Stimulated activated CD8-positive, alpha-beta memory T cell treated with anti-CD3 and anti-CD28 coated beads, Interleukin-15, amount 100 ng/mL, for 4 hours (primary cell): ENCODE measurements around the gene KRT6B.
"Not testable (repeated sequence)": the region's sequence is repeated elsewhere in the genome, so short reads cannot be mapped to it uniquely, and the experiment has no call there.

ENCODE experiments used
- DNase-seq, 2 donors: peaks; one replicate each; pipeline ENCODE4 v3.0.0-alpha.2; 2020; ENCODE audit warnings: low read depth in 2 of 2

KRT6B gene

DNA sequence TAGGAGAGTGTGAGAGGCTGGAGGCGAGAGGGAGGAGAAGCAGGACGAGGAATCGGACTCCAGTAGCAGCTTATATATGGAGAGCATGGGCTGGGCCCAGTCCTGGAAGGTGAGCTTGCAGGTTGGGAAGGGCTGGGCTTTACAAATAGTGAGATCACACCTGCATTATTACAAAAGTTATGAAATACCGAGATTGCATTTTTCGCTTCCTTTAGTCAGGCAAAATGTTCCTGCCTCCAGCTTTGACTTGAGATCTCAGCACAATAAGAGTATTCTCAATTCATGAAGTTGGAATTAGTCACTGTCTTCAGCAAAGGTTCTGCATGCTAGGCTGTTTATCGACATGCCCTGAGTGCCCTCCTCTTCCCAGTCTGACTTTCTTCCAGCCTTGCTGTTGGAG is at the start of gene KRT6B:
TSS of gene KRT6B (minus strand) at position 46 of the 400 bp plus-strand sequence. CDS start 68 bp downstream, outside the sequence.
- DNase-seq, result no peak

DNA sequence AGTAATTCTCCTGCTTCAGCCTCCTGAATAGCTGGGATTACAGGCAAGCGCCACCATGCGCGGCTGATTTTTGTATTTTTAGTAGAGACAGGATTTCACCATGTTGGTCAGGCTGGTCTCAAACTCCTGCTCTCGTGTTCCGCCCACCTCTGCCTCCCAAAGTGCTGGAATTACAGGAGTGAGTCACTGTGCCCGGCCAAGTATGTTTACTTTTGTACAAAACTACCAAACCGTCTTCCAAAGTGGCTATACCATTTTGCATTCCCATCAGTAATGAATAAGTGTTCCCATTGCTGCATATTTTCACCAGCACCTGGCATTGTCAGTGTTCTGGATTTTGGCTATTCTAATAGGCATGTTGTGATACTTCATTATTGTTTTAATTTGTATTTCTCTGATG is 49.5 kb upstream of the KRT6B start:
- no peak for DNase-seq

DNA sequence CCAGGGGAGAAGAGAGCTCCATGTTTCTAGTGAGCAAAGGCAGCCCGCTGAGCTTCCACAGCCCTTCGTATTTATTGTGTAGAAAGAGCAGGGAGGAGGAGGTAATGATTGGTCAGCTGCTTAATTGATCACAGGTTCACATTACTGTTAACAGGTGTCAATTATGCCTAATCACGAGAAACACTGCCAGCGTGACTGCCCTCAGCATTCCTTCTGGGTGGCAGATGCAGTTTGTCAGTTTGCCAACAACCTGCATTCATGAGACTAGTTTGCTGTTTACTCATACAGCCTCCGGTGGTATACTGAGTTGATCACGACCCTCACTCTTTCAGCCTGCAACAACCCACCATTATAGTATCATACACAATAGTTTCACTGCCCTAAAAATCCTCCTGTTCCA is 48.6 kb upstream of the KRT6B start:
- not testable (repeated sequence) for DNase-seq

DNA sequence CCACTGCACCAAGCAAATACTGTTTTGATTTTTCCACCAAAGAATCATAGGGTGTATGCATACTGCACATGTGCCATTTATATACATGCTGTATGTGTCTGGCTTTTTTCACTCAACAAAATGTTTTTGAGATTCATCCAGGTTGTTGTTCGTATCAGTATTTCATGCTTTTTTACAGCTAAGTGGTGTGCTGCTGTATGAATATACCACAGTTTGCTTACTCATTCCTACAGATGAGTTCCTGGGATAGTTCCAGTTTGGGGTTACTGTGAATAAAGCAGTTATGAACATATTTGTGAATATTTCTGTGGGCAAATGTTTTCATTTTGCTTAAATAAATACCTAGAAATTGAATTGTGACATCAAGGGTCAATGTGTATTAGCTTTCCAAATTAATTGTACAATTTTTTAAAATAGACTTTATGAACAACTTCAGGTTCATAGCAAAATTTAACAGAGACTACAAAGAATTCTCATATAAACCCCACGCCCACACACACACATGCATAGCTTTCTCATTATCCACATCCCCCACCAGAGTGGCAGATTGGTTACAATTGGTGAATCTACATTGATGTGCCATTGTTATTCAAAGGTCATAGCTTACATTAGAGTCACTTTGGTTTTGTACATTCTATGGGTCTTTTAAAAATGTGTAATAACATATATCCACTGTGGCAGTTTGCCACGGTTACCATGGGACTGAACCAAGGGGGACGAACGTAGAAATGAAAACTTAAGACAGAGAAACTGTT is 48.0 kb upstream of the KRT6B start:
- no peak for DNase-seq

DNA sequence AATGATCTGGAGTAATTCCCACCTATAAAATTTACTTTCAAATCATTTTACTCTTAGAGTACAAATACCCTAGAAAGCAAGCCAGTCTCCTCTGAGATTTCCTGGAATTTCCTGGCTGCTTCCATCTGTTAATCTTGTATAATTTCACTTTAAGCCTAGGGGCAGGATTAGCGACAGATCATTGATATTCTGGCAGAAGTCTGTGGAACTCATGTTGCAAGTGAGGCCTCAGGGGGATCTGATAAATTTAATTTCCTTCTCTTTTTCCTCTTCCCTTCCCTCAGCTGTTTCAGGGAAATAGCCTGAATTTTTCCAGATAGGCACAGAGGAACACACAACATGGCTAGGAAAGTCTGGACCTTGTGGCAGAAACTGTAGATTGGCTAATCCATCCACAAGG is 47.0 kb upstream of the KRT6B start:
- DNase-seq, result no peak

DNA sequence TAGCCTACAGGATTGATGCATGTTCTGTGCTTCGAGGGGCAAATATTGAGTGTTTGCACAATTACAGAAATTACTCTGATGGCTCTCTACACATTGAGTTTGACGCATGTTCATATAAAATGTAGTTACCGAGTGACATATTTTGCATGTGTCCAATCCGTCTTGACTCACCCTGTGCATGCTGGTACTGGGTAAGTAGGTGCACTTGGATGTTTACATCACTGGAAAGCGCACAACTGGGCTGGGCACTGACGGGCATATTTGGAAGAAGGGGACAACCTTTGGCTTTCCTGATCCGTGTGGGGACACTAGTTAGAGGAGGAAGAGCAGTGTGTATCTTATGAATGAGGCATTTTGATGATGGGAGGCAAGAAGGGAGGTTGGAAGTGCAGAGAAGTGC is 46.0 kb upstream of the KRT6B start:
- no peak for DNase-seq

DNA sequence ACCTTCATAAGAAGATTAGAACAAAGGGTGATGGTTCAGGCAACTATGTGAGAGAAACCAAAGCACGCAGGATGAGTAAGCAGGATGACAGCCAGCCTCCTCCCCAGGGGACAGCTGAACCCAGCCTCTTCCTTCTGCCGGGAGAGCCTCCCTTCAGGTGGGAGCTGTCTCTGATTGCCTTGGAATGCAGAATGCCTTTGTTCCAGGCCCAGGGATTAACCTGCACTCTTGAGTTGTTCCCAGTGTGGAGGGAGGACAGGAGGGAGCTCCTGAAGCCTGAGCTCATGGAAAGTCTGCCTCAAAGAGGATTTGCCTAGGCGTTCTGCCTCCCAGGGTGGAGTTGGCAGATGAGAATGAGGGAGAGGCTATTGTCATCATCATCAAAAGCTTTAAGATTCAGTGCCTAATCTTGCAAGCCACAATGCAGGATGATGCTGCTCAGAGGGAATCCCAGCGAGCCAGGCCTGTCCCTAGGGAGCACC is 44.7 kb upstream of the KRT6B start:
- DNase-seq, result no peak

DNA sequence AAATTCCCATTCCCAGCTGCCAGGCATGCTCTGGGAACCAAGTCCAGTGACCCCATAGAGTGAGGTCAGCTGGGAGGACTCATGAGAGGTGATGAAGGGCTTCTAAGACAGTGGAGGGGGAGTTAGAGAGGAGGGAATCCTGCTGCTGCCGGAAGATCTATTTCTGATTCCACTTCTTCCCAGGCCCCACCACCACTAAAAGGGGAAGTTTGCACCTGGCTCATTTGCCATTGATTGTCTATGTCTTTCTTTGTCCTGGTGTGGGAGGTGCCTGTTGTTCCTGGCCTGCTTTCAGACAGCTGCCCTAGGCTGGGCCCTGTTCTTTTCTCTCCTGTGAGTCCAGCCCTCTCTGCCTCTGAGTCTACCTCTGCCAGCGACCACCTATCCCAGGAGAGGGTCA is 44.1 kb upstream of the KRT6B start:
- DNase-seq, result no peak

DNA sequence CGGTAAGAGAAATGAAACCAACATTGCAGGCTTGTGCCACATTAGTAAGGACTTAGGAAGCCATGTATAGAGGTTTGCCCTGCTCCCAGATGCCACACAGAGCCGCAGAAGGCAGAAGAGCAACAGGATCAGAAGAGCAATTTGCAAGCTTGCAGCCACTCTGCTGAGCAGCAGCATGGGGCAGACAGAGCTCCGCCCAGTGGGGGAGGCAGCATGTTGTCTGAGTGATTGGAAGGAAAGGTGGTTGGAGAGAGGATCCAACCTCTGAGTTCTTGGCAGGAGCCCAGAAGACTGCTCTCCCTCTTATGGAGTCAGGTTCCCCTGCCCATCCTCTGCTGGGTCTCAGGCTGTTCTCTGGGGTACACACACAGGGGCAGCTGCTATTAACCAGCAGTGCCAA is 43.4 kb upstream of the KRT6B start:
- DNase-seq, result no peak

DNA sequence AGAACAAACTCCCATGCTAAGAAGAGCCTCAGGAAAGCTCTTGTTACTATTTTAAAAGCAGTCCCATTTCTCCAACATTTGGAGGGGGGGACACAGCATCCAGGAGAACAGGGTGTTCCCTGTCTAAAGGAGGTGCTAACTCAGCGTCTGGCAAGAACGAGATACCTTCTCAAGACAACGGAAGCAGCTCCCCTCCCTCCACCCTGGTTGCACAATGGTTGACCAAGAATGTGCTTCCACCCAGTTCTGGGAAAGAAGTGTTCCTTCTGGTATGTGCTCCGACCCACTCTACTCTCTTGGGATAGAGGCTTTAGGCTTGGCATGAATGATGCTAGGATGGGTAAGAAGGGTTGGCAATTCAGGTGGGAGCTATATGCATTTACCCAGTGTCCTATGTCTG is 42.6 kb upstream of the KRT6B start:
- no peak for DNase-seq

DNA sequence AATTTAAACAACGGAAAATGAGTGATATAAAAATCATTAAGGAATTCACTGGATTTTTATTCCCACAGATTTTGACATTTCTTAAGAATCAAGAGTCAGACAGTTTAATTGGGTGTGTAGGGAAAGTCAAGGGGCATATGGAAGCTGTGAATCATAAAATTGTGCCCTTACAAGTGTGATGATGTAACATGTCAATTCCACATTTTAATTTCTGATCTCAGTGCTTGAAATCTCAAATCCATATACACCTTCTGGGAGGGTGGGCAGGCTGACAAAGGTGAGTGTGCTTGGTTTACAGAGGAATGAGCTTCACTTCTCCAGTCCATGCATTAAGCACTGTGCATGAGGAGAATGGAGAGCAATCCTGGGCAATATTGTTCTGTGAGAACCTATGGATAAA is 42.2 kb upstream of the KRT6B start:
- no peak for DNase-seq

DNA sequence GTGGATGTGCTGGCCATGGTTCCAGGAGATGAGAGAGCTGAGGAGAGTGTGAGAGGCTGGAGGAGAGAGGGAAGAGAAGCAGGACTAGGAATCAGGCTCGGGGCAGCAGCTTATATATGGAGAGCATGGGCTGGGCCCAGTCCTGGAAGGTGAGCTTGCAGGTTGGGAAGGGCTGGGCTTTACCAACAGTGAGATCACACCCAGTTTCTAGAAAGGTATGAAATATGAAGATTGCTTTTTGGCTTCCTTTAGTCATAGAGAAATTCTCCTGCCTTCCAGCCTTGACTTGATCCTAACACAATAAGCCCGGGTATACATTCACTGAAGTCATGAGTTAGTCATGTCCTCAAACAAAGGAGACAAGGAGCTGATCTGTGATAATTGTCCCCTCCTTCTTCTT is 41.2 kb upstream of the KRT6B start, which contains the start of gene KRT6A:
TSS of gene KRT6A (minus strand) at position 86 of the 400 bp plus-strand sequence. CDS start at position 17, 69 bp downstream.
- DNase-seq, result no peak

DNA sequence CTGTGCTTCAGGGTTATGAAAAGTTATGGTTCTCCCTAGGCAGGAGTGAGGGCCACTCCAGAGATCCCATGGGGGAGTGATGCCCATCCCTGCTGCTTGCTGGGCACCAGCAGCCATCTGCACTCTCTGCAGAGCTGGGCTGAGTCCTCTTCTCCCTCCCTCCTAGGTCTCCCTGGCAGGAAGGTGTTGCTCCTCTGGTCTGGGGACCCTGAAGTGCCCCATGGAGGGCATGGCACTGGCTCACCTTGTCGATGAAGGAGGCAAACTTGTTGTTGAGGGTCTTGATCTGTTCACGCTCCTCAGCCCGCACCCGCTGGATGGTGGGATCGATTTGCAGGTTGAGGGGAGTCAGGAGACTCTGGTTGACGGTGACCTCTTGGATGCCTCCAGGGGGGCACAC is 40.5 kb upstream of the KRT6B start:
- not testable (repeated sequence) for DNase-seq

DNA sequence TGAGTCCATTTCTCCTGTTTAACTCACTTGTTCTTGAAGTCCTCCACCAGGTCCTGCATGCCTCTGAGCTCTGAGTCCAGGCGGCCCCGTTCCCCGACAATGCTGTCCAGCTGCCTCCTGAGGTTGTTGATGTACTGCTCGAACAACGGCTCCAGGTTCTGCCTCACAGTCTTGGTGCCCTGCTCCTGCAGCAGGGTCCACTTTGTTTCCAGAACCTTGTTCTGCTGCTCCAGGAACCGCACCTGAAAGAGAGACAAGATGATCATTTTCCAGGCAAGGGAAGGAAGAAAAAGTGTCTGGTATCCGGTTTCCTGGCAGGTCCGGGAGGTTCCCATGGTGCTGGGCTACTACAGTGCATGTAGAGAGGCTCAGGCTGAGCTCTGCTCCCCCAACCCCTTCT is 39.5 kb upstream of the KRT6B start:
- DNase-seq, result not testable (repeated sequence)

DNA sequence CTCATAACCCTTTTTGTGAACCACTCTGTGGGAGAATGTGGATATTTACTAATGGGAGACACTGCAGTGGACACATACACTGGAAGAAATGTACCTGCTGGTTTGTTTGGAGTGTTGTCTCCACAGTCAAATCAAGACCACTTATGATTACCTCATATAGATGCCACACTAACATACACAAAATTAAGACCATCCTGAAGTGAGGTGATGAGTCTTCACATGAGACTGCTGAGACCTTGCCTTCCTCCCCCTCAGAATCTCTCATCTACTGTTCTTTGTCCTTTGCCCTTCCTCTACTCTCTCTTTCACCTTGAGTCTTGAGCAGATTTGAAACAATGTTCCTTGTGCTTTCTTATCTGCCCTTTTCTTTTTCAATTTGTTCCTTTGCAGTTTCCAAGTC is 36.8 kb upstream of the KRT6B start:
- no peak for DNase-seq

DNA sequence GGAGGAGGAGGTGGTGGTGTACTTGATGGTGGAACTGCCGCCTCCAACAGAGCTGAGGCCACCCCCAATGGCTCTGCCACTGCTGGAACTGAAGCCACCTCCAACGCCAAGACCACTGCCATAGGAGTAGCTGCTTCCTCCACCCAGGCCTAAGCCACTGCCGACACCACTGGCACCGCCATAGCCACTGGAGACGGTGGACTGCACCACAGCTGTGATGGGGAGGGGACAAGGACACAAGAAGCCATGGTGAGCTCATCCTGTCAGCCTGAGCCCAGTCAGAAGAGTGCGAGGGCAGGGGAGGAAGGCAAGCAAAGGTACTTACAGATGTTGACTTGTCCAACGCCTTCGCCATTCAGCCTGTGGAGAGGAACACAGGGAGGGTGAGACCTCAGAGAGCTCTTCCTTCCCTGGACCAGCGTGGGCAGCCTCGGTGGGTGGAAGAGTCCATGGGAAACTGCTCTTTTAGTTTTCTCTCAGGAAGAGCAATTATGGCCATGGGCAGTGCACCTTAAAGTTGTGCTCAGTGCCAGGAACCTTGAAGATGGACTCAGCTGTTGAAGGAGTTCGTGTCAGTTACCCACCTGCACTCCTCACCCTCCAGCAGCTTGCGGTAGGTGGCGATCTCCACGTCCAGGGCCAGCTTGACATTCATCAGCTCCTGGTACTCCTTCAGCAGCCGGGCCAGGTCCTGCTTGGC is 35.9 kb upstream of the KRT6B start:
- DNase-seq, result not testable (repeated sequence)

DNA sequence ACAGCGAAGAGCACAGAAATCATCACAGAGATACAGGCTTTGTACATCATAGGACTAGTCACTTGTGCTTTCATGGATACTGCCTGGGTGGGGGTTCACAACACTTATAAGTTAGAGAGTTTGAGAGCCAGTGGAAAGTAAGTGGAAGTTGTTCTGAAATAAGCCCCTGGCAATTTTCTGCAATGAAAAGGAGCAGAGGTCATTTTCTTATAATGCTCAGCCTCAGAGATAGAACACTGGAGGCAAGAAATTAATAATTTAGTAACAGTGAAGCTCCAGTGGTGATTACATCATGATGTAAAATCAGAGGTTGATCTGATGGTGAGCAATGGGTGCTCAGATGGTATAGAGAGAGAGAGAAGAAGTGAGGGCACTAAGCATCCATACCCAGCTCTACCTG is 35.3 kb upstream of the KRT6B start:
- DNase-seq, result no peak

DNA sequence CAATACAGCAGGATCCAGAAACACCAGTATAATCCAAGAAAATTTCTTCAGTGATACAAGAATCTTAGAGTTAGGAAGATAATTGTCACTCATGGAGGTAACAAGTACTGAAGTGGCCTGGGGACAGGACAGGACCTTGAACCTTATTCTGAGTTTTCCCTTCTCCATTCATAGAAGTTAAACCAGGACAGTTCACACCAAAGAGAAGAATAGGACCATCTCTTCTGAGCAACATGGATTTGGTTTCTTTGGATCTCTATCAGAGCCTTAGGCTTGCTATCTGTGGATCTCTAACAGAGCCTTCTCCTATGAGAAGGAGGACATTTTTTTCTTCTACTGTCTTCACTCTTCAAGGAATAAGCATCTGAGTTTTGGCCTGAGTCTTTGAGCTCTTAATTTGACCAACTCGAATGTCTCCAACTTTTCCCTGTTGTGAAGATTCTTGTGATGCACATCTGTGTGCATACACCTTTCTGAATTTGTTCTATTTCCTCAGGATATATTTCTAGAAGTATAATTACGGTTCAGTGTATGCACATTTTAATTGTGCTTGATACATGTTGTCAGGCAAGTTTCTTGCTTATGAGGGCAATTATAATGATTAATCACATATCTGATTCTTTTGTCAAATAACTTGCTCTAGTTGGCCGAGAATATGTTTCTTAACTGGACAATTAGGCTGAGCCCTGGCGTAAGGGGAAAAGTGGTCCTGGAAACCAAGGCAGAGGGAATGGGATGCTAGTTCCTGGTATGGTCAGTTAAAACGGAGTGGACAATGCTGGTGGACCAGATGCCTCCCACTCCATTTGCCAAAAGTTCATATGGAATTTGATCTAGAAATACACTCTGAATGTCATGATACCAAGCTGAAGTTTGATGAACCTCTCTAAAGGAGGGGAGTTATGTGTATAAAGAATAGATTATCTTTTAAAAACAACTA is 34.5 kb upstream of the KRT6B start:
- DNase-seq, result no peak

DNA sequence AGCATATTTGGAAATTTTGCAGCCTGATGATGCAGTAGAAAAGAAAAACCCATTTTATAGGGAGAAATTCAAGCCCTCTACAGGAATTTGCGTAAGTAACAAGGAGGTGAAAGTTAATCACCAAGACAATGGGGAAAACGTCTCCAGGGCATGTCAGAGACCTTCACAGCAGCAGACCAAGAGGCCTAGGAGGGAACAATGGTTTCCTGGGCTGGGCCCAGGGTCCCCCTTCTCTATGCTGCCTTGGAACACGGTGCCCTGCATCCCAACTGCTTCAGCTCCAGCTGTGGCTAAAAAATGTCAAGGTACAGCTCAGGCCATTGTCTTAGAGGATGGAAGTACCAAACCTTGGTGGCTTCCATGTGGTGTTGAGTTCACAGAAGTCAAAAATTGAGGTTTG is 28.1 kb upstream of the KRT6B start:
- no peak for DNase-seq

DNA sequence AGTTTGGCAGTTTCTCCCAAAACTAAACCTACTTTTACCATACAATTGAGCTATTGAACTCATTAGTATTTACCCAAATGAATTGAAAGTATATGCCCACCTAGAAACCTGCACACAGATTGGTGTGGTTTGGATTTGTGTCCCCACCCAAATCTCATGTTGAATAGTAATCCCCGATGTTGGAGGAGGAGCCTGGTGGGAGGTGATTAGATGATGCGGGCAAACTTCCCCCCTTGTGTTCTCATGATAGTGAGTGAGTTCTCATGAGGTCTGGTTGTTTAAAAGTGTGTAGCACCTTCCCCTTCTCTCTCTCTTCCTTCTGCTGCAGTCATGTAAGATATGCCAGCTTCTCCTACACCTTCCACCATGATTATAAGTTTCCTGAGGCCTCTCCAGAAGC is 25.7 kb upstream of the KRT6B start:
- DNase-seq, result no peak

DNA sequence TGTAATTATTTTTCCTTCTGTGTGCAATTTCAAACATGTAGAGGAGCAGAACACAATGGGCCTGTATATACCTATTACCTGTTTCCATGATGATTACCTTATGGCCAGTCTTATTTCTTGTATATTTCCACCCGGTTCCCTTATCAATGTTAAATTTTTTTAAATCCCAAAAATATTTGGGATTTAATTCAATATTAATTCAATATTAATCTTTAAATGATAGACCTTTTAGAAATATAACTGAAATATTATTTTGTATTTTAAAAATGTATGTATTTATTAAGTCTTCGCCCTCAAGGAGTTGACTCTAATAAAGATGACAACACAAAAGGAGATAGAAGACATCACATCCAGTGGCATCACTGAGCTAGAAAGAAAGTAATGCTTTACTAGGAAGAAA is 22.3 kb upstream of the KRT6B start:
- no peak for DNase-seq

DNA sequence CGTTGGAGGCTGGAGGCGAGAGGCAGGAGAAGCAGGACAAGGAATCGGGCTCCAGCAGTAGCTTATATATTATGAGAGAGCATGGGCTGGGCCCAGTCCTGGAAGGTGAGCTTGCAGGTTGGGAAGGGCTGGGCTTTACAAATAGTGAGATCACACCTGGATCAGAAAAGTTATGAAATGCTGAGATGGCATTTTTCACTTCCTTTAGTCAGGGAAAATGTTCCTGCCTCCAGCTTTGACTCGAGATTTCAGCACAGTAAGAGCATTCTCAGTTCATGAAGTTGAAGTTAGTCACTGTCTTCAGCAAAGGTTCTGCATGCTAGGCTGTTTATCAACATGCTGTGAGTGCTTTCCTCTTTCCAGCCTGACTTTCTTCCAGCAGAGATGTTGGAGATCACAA is 21.8 kb upstream of the KRT6B start, which contains the start of gene KRT6C:
TSS of gene KRT6C (minus strand) at position 38 of the 400 bp plus-strand sequence. CDS start 68 bp downstream, outside the sequence.
- DNase-seq, result no peak
